Measurements from ENCODE around the gene NR1D2. TPM values are rescaled to one million over a fixed set of nuclear protein-coding genes. Genes with fewer than 3 reads are reported as not detected.
A peak's percentile ranks its signal among the peaks of the same experiment; 100 is the strongest.
"Not testable (repeated sequence)": the region's sequence is repeated elsewhere in the genome, so short reads cannot be mapped to it uniquely, and the experiment has no call there.

The NR1D2 gene
- 10 to 100 TPM; 13.0 to 14.5 TPM for total RNA-seq

- no peaks in the 10 kb centered on the region for H3K9me3 ChIP-seq
- peak within 1 kb of the TSS; percentile 91 to 100 (median 98) for H3K27ac ChIP-seq
- peak; percentile 78 for ATAC-seq
- peak within 1 kb of the TSS; percentile 26 to 81 for H3K4me3 ChIP-seq
- DNase-seq, result peak; percentile 87 to 89 (median 88)
- TF ChIP-seq POLR2A (IDR thresholded peaks at IDR 0.05), result peak; percentile 72 to 96 (median 85)
- TF ChIP-seq CTCF (IDR thresholded peaks at IDR 0.05), result peak in 1 of 7 experiments; percentile 8
- H3K27me3 ChIP-seq, result no peaks in the 10 kb centered on the region
- intact Hi-C loops (cut with DNase I), result no loop called here
- no peaks in the 10 kb centered on the region for H3K36me3 ChIP-seq (replicated peaks in 1 of 2; ENCODE audit: insufficient read depth in 1 of 2, low read depth in 2 of 2)
- 0% methylated on average over 36 to 75 of the region's 88 CpGs for WGBS, 2 donors
- peaks cover 44% of the 10 kb centered on the region for H3K4me1 ChIP-seq
Measured at GRCh38 chr3:23944861-23945662, at the start of gene NR1D2. Gene NR1D2 (plus strand): TSS chr3:23945286. CDS start chr3:23945579, 293 bp downstream.

- Histone ChIP-seq H3K27ac (no peak overlapping the region), H3K36me3 (replicated peaks in 1 of 2; ENCODE audit: insufficient read depth in 1 of 2, low read depth in 2 of 2) (peaks cover 0 to 2% of the 10 kb centered on the region in 2 donors), H3K4me3 (no peak overlapping the region), H3K9me3 (no peaks in the 10 kb centered on the region), H3K4me1 (no peaks in the 10 kb centered on the region), H3K27me3 (no peaks in the 10 kb centered on the region)
- TF ChIP-seq POLR2A (IDR thresholded peaks at IDR 0.05) (no peak), CTCF (IDR thresholded peaks at IDR 0.05) (no peak)
- DNase-seq (no peak), ATAC-seq (no peak)
- 71 to 73% methylated on average over 6 of the region's 6 CpGs for WGBS, 2 donors
- intact Hi-C loops (cut with DNase I), result no loop called here
Measured at GRCh38 chr3:23900744-23901143, 44.3 kb upstream of the NR1D2 start.

GRCh38 chr3:23904545-23904944 lies 40.5 kb upstream of the NR1D2 start:
- Histone ChIP-seq H3K4me3 (no peak overlapping the region), H3K36me3 (replicated peaks in 1 of 2; ENCODE audit: insufficient read depth in 1 of 2, low read depth in 2 of 2) (peaks cover 0 to 2% of the 10 kb centered on the region in 2 donors), H3K27ac (no peak overlapping the region), H3K27me3 (no peaks in the 10 kb centered on the region), H3K4me1 (no peaks in the 10 kb centered on the region), H3K9me3 (no peaks in the 10 kb centered on the region)
- TF ChIP-seq POLR2A (IDR thresholded peaks at IDR 0.05), result no peak
- TF ChIP-seq CTCF (IDR thresholded peaks at IDR 0.05), result no peak
- ATAC-seq, result no peak
- intact Hi-C loops (cut with DNase I), result no loop called here
- DNase-seq, result no peak

- Histone ChIP-seq H3K9me3 (no peaks in the 10 kb centered on the region), H3K36me3 (replicated peaks in 1 of 2; ENCODE audit: insufficient read depth in 1 of 2, low read depth in 2 of 2) (peaks cover 0 to 2% of the 10 kb centered on the region in 2 donors), H3K27ac (no peak overlapping the region), H3K4me1 (peaks cover 7% of the 10 kb centered on the region), H3K27me3 (no peaks in the 10 kb centered on the region), H3K4me3 (no peak overlapping the region)
- DNase-seq (no peak), ATAC-seq (no peak)
- TF ChIP-seq POLR2A (IDR thresholded peaks at IDR 0.05), result no peak
- no peak for TF ChIP-seq CTCF (IDR thresholded peaks at IDR 0.05)
- intact Hi-C loops (cut with DNase I), result no loop called here
- 84 to 88% methylated on average over 7 of the region's 7 CpGs for WGBS, 2 donors
Measured at GRCh38 chr3:23909341-23909740, 35.7 kb upstream of the NR1D2 start.

GRCh38 chr3:23911397-23911796 lies 33.7 kb upstream of the NR1D2 start:
- H3K27ac ChIP-seq, result no peak overlapping the region
- DNase-seq (no peak), ATAC-seq (no peak)
- WGBS, 2 donors, result 97 to 99% methylated on average over 2 of the region's 2 CpGs
- TF ChIP-seq CTCF (IDR thresholded peaks at IDR 0.05) (no peak), POLR2A (IDR thresholded peaks at IDR 0.05) (no peak)
- no peaks in the 10 kb centered on the region for H3K9me3 ChIP-seq
- no peak overlapping the region for H3K4me3 ChIP-seq
- H3K36me3 ChIP-seq (replicated peaks in 1 of 2; ENCODE audit: insufficient read depth in 1 of 2, low read depth in 2 of 2), result peaks cover 0 to 2% of the 10 kb centered on the region in 2 donors
- intact Hi-C loops (cut with DNase I), result no loop called here
- peaks cover 19% of the 10 kb centered on the region for H3K4me1 ChIP-seq
- H3K27me3 ChIP-seq, result no peaks in the 10 kb centered on the region

- H3K4me3 ChIP-seq; ATAC-seq; H3K9me3 ChIP-seq; intact Hi-C loops (cut with DNase I); H3K27me3 ChIP-seq; DNase-seq; H3K27ac ChIP-seq; H3K36me3 ChIP-seq (replicated peaks in 1 of 2; ENCODE audit: insufficient read depth in 1 of 2, low read depth in 2 of 2): not testable (repeated sequence)
- H3K4me1 ChIP-seq, result peaks cover 19% of the 10 kb centered on the region
- WGBS, 2 donors, result 96 to 98% methylated on average over 3 of the region's 3 CpGs
Measured at GRCh38 chr3:23912335-23912734, 32.8 kb upstream of the NR1D2 start.
